ENCODE data around the gene TFR2.

The TFR2 gene

DNA sequence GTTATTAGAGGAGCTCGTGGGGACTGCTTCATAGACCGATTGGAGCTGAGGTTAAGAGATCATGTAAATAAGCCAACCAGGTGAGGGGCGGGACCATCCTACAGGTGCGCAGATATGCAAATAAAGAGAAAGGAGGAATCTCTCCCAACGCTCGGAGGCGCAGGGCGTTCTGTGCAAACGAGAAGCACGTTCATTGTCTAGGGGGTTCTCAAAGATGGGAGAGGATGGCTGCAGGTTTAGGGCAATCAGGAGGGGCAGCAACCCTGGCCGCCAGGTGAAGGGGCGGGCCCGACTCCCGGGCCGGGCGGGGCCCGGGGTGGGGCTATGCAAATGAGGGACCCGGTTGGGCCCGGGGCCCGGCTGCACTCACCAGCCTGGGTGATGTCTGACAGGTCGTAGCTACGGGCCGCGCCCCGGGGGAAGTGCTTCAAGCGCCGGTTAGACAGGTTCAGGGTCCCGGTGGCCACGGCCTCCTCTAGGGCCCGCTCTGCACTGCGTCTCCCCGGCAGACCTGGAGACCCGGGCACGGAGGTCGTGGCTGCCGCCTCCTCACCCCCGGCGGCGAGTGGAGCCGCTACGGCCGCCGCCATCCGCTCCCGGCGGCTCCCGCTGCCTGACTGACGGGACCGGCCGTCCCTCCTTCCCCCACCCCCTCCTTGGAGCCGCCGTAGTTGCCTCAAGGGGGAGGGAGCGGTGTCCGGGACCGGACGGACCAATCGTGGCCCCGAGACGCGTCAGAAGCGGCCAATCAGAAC lies 55.7 kb downstream of the TFR2 start, which contains the start of gene LRCH4:
Gene LRCH4 (minus strand): TSS at position 619 of the 755 bp plus-strand sequence. CDS start 29 bp downstream, at position 590.
- no peak for DNase-seq

DNA sequence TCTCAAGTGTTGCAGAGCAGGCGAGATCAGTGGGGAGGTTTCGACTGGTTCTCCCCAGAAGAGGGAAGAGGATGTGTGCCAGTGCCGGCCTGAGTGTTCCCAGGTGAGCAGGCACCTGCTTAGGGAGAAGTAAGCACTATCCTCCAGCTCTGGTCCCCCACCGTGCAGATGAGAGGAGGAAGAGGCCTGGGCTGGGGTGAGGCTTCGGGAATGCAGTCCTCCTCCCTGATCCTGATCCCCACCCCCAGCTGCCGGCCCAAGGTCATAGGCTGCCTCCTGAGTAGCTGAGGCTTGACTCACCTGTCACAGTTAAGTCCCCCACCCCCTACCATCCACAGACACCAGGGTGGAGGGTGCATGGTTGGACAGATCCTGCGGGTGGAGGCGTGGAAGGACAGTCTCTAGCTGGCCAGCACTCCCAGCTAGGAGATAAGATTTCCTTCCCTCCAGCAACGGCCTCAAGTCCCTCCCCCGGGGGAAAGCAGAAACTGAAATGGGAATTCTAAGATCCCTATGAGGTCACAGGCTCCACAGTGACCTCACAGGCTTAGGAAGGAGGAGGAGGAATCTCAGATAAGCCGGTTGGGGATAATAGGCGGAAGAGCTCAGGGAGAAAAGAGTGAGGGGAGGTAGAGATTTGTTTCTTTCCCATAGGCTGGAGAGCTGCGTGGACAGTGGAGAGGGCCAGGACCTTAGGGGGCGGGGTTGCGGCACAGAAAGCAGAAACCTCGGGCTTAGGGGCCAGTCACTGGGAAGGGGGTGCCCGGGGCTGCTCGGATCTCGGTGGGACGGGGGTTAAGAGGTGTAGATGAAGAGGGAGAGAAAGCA lies 56.5 kb downstream of the TFR2 start:
- DNase-seq: peak; percentile 75

DNA sequence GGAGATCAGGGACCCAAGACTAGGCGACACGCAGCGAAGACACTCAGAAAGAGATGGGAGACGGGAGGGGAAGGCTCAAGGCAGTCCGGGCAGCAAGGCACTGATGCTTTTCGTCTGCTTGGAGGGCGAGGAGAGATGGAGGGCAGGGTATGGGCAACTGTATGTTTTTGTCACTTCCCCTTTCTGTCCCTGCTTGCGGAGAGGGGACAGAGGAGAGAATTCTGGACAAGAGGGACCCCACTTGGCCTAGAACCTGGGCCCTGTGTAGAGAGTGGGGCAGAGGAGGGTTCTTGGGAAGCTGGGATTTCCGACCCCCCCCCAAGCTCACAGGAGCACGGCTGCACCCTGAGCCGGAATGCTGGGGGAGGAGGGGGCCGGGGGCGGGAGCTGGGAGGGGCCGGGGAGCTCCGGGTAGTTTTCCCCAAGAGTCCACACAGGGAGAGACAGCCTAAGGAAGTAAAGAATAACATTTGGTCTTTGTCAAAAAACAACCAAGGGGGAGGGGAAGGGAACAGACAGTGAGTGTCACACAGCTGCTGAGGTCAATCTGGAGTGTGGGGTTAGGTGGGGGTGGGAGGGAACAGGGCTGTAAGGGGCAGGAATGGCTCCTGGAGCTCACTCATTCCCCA lies 57.2 kb downstream of the TFR2 start:
- DNase-seq: no peak

GRCh38 chr7:100583132-100584053 lies 58.0 kb downstream of the TFR2 start:
- DNase-seq: peak; percentile 43

DNA sequence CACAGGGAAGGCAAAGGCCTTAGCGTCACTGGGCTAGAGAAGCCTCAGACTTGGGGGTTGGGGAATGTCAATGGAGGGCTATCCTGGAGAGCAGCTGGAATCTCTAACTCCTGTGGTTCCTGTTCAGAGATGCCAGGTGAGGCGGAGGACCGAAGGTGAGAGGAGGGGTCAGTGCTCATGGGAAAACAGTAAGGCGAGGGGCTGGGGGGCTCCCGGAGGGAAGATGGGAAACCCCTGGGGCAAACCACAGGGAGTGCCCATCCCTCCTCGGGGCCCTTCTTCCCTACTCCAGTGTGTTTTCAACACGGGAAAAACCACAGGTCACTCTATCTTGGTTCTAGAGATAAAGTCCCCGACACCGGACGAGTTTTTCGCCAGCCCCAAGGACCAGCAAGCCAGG lies 58.7 kb downstream of the TFR2 start:
- DNase-seq: no peak

DNA sequence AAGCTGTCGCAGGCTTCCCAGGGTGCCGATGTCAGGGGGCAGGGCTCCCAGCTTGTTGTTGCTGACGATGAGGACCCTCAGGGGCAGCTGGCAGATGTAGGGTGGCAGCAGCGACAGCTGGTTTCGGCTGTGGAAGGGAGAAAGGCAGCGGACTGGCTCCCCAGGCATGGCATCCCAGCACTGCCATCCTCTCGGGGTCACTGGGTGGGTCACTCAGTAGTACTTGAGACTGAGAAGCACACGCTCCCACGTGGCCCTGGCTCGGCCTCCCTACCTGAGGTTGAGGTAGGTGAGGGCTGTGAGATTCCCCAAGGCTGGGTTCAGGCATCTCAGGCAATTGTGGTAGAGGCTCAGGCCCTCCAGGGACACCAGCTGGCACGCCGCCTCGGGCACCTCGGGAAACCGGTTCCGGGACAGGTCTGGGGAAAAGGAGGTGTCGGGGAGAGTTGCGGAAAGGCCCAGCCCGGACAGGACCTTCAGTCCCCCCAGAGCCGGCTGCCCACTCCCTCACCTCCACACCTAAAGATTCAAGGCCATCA lies 59.2 kb downstream of the TFR2 start:
- DNase-seq: no peak

- no peak for DNase-seq
Observed at GRCh38 chr7:100580466-100581283, 60.7 kb downstream of the TFR2 start.

DNA sequence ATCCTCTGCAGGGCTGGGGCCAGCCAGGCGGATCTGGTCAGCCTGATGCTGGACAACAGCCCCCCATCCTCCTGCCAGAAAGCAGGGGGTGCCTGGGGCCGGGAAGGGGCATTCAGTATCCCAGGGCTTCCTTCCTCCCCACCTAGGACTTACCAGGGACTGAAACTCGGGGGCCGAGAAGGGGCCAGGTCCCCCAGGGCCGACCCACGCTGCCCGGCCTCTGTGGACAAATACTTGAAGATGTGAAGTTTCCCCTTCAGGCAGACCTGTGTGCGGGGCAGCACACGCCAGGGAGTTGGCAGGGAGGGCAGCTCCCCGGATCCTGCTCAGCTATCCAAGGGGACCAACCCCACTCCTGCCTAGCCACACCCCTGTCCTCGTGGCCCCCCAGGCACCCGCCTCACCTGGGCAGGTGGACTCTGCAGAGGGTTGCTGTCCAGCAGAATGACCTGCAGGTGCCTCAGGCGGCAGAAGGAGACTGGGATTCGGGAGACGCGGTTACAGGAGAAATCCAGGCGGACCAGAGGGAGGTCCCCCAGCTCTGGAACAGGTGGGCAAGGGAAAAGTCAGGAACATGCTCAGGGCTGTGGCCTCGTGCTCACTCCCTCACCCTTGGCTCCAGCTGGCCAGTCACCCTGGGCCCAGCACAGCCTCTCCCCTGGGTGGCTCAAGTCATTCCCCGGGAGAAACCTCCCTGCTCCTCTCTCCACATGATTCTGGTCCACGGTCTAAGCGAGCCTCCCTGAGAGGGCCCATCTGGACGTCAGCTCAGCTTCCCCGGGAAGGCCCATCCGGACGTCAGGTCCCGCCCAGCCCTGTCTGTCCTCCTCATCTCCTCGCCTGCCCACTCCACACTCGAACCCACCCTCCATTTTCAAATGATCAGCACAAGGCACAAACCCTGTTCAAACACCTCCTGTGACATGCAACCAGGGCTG lies 62.8 kb downstream of the TFR2 start:
- no peak for DNase-seq

DNA sequence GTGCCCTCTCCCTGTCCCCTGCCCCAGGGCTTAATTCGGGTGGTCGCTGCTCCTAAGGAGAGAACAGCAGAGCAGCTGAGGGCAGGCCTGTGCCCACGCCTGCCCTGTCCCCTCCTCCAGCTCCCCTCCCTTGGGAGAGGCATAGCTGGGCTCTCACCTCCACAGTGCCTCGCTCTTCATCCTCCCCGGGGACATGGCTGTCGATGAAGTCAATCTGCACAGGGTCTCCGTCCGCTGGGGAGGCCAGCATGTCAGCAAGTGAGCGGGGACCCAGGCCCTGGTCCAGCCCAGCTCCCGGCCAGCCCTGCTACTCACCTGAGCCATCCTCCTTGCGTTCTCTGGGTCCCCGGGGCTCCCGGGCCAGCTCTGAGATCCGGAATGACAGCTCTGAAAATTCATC lies 63.8 kb downstream of the TFR2 start:
- DNase-seq: no peak

GRCh38 chr7:100577103-100577502 lies 64.2 kb downstream of the TFR2 start:
- DNase-seq: no peak

DNA sequence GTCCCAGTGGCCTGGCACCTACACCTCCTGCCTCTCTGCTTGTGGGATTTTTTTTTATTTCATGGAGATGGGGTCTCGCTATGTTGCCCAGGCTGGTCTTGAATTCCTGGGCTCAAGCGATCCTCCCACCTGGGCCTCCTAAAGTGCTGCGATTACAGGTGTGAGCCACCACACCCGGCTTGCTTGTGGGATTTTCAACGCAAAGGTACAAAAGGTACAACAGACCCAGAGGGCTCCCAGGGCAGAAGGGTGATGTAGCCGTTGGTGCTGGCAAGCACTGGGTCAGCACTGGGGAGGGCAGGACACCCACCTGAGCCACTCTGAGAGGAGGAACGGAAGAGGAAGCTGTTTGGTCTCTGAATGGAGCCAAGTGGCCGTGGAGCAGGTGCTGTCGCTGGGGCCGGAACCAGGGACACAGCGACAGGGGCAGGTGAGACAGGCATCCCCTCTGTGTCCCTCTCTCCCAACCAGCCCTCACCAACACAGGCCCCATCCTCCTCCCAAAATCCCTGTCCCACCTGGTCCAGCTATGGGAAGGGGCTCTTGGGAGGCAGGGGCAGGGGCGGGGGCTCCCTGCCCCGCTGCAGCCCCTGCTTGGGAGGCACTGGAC lies 64.9 kb downstream of the TFR2 start:
- no peak for DNase-seq

DNA sequence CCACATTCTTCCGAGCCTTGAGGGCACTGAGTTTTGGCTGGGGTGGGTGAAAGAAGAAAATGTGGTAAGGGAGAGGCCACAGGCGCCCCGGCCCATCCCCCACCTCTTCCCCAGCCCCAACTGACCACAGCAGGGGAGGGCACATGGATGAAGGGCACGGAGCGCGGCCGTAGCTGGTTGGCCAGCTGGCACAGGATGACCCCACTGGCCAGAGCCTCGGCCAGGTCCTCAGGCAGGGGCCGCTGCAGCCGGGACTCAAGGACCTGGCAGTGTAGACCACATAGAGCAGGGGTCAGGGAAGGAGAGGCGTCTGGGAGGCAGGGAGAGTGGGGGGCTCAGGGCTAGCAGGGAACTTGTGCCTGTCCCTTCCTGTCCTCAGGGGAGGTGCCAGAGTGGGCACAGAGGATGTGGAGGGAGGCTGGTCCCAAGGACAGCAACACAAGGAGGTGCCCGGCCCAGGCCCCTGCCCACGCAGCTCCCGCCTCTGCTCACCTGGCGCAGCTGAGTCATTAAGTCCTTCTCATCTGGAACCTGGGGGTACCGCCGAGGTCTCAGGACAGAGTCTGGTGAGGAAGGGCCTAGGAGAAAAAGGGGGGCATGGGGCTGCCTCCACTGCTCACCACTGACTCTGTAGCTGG lies 65.5 kb downstream of the TFR2 start:
- DNase-seq: no peak

GRCh38 chr7:100575206-100575631 lies 66.1 kb downstream of the TFR2 start:
- no peak for DNase-seq

DNA sequence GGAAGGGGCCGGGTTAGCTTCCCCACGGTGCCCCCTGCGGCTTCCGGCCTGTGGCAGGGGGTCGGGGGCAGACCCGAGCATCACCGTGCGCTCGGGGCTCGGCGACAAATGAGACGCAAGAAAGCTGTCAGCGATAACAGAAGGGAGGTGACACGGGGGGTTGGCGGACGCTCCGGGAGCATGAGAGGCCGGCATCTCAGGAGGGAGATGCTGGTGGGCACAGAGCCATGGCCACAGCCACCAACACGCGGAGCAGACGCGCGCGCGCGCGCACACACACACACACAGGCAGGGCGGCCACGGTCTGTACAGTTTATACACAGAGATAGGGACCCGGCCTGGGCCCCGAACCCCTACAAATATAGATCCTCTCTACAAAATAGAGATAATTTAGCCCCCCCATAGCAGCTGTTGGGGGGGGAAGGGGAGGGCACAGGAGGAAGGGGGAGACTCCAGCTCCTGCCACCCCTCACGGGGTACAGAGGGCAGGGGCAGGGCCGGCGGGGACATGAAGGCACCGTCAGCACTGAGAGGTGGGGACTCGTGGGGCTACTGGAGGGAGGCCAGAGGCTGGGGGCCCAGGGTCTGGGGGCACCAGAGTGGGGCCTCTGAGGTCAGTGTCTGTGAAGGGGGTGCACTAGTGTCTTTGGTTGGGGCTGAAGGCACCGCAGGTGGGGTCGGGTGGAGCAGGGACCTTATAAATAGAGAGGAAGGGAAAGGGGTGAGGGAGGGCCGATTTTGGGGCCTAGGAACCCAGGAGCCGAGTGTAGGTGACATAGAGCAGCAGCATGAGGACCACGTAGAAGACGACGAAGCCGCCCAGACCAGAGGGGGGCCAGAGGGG lies 66.8 kb downstream of the TFR2 start:
- DNase-seq: no peak

DNA sequence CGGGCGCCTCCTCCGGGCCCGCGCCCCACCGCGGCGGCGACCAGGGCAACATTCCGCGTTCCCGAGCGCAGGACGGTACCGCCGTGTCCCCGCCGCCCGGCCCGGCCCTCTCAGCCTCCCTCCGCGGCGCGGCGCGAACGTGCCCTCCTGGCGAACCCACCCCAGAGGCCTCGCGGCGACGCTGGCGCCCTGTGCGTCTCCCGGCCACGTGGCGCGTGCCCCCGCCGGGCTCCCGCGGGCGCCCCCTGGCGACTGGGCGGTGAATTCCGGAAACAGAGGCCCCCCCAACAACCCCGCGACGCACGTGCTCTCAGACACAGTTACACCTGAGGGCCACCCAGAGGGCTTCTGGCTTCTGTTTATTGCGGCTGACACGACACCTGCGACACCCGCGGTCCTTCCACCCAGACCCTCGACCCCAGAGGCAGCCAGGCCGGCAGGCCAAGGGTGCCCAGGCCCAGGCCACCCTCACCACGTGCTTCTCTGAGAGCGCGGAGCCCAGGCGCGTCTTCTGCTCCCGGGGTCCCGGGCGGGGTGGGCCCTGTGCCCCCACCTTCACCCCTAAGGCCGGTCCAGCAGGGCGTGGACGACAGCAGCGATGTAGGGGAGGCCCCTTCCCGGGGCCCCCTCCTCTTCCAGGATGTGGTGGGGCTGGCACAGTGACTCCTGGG lies 67.5 kb downstream of the TFR2 start, which contains the start of gene SAP25:
Gene SAP25 (minus strand): TSS at position 210 of the 671 bp plus-strand sequence. CDS start 158 bp downstream, at position 52.
- no peak for DNase-seq

DNA sequence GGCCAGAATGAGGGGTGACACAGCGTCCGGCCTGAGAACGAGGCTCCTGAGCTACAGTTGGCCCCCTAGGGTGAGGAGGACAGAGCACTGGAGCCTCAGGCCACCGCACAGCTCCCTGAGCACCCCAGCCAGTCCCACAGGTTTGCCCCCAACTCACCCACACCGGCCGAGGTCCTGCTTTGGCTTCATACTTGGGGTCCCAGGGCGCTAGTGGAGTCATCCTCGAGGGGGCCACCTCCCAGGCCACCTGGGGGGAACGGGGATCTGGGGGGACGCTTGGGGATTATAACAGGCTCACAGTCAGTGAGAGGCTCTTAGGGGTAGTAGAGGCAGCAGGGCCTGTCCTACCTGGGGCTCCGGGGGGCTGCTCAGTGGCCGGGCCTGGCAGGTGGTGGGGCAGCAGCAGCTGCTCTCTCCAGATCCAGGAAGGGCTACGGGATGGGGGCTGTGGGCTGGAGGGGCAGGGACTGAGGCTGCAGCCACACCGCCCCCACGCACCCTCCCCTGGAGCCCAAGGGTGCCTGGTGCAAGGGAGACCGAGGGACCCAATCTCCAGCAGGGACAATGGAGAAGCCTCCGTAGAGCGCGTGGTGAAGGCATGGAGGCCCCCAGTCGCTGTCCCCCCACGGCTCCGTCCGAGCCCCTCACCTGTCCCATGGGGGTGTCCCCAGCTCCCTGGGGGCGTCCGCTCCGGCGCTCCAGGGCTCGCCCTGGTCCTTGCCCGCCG lies 68.2 kb downstream of the TFR2 start:
- DNase-seq: no peak
